Body of pancreas (tissue), 4 donors: Measurements from ENCODE around the gene PAX8. TPM values are rescaled to one million over a fixed set of nuclear protein-coding genes. Genes with fewer than 3 reads are reported as not detected.

Source experiments
- ATAC-seq: fragments of 150-250 bp; one replicate; pipeline ENCODE4 v1.9.1; 2016
- DNase-seq, 4 donors: peaks; one replicate each; pipeline ENCODE4 v3.0.0-alpha.2; 2019
- H3K27ac ChIP-seq, 4 donors: fragments of 200-600 bp; sonication (generic); 1 replicate in 3 of 4; 2 replicates in 1 of 4; pipeline versions ENCODE4 v1.5.1 to v1.6.1; 2016 to 2019; ENCODE audit warnings: mild to moderate bottlenecking in 1 of 4, mixed read lengths in 1 of 4, moderate library complexity in 1 of 4
- H3K27me3 ChIP-seq, 2 donors: fragments of 200-600 bp; sonication (generic); one replicate each; pipeline ENCODE4 v1.6.0; 2016; ENCODE audit warnings: mild to moderate bottlenecking in 1 of 2
- H3K36me3 ChIP-seq, 2 donors: fragments of 200-600 bp; sonication (generic); replicated peaks in 1 of 2; 2 replicates each; pipeline ENCODE4 v1.5.1; 2016; ENCODE audit warnings: low read depth in 2 of 2; ENCODE audit not compliant: insufficient read depth in 1 of 2
- H3K4me1 ChIP-seq: fragments of 200-600 bp; sonication (generic); one replicate; pipeline ENCODE4 v1.6.0; 2016
- H3K4me3 ChIP-seq, 2 donors: fragments of 200-600 bp; sonication (generic); 1 replicate in 1 of 2; 2 replicates in 1 of 2; pipeline ENCODE4 v1.5.1; 2016 to 2019
- H3K9me3 ChIP-seq, 3 donors: fragments of 200-600 bp; sonication (generic); 1 replicate in 2 of 3; 2 replicates in 1 of 3; pipeline ENCODE4 v1.5.1; 2016
- POLR2A ChIP-seq, 3 donors: fragments of 450-650 bp; IDR thresholded peaks; one replicate each; pipeline ENCODE4 v1.6.1; 2016; ENCODE audit warnings: antibody characterized with exemption in 3 of 3, mild to moderate bottlenecking in 2 of 3
- WGBS, 2 donors: methylation state at CpG; one replicate each; pipeline ENCODE4 v1.1.5; 2017; 5-methylcytosine and 5-hydroxymethylcytosine counted together
- intact Hi-C: fragments of 100-400 bp; cut with DNase I; formaldehyde crosslinking; loops from one replicate; pipeline ENCODE4 v1.15.1; 2023
- total RNA-seq, 2 donors: library from RNA; depleted of rRNA; stranded (reverse); fragments of >200 nt; gene quantifications; one replicate each; pipeline ENCODE4 v1.1.0, GENCODE V29; 2016
- TF ChIP-seq, protein P1 (sequence below), 7 experiments: fragments of 450-650 bp in 4 of 7; fragments of 200-600 bp in 3 of 7; sonication (generic) in 3 of 7; IDR thresholded peaks; one replicate each; pipeline ENCODE4 v1.5.1; 2016 to 2019; ENCODE audit warnings: antibody characterized with exemption in 7 of 7

The PAX8 gene
- total RNA-seq, 2 donors from 2014 or later = 0.52 to 2.3 TPM

DNA sequence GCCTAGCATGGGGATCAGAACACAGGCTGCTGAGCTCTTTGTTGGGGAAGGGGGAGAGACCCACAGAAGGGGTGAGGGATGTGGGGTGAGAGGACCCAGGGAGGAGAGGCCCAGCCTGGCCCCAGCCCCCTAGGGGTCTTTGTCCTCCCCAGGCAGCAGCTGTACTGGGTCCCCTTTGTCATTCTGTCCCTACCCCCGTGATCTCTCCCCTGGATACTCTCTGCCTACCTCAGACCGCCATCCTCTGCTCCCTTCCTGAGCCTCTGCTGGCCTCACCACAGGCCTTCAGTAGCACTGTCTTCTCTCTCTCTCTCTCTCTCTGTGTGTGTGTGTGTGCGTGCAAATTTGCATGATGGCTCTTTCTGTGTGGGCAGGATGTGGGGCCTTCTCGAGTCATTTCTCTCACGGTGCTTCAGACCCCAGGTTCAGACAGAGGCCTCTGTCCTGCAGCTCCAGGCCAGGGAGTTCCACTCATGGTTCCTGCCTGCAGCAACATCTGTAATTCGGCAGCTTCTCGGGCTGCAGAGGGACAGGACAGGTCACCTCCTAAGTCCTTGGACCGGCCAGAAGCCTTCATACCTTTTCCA is 103.6 kb downstream of the PAX8 start:
- intact Hi-C loops = no loop called here
- DNase-seq (peak in 1 of 4 donors; percentile 24), ATAC-seq (no peak)
- no peak overlapping the region for H3K27ac ChIP-seq
- 63 to 92% methylated on average over 8 of the region's 8 CpGs for WGBS, 2 donors
- peaks cover 6% of the 10 kb centered on the region for H3K4me1 ChIP-seq
- no peak overlapping the region for H3K4me3 ChIP-seq
- H3K9me3 ChIP-seq = no peaks in the 10 kb centered on the region
- no peaks in the 10 kb centered on the region for H3K27me3 ChIP-seq
- TF ChIP-seq, protein P1, sequence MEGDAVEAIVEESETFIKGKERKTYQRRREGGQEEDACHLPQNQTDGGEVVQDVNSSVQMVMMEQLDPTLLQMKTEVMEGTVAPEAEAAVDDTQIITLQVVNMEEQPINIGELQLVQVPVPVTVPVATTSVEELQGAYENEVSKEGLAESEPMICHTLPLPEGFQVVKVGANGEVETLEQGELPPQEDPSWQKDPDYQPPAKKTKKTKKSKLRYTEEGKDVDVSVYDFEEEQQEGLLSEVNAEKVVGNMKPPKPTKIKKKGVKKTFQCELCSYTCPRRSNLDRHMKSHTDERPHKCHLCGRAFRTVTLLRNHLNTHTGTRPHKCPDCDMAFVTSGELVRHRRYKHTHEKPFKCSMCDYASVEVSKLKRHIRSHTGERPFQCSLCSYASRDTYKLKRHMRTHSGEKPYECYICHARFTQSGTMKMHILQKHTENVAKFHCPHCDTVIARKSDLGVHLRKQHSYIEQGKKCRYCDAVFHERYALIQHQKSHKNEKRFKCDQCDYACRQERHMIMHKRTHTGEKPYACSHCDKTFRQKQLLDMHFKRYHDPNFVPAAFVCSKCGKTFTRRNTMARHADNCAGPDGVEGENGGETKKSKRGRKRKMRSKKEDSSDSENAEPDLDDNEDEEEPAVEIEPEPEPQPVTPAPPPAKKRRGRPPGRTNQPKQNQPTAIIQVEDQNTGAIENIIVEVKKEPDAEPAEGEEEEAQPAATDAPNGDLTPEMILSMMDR (IDR thresholded peaks at IDR 0.05) = no peak
- no peak for TF ChIP-seq POLR2A (IDR thresholded peaks at IDR 0.05)
- H3K36me3 ChIP-seq = no peaks in the 10 kb centered on the region

DNA sequence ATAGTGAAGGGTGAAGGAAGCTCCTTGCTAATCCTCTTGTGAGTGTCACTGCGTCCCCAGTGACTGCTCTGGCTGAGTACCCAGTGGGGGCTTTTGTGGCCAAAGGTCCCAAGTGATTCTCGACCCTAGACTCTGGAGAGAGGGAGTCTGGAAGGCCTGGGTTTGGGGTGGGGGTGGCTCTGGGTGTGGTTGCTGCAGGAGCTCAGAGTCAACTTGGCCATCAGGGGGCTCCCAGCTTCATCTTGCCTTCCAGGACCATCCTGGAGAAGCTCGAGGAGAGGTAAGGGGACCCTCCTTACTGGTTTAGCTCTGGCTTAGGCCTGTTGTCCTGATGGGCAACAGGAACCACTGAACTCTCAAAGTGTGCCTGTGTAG is 104.4 kb downstream of the PAX8 start:
- intact Hi-C loops = no loop called here
- no peak for TF ChIP-seq POLR2A (IDR thresholded peaks at IDR 0.05)
- 58 to 86% methylated on average over 3 of the region's 3 CpGs for WGBS, 2 donors
- no peak for DNase-seq
- Histone ChIP-seq H3K27me3 (no peaks in the 10 kb centered on the region), H3K36me3 (no peaks in the 10 kb centered on the region), H3K4me3 (no peak overlapping the region), H3K27ac (peak overlapping the region in 1 of 4 donors; percentile 22), H3K4me1 (no peaks in the 10 kb centered on the region), H3K9me3 (no peaks in the 10 kb centered on the region)
- ATAC-seq = no peak

DNA sequence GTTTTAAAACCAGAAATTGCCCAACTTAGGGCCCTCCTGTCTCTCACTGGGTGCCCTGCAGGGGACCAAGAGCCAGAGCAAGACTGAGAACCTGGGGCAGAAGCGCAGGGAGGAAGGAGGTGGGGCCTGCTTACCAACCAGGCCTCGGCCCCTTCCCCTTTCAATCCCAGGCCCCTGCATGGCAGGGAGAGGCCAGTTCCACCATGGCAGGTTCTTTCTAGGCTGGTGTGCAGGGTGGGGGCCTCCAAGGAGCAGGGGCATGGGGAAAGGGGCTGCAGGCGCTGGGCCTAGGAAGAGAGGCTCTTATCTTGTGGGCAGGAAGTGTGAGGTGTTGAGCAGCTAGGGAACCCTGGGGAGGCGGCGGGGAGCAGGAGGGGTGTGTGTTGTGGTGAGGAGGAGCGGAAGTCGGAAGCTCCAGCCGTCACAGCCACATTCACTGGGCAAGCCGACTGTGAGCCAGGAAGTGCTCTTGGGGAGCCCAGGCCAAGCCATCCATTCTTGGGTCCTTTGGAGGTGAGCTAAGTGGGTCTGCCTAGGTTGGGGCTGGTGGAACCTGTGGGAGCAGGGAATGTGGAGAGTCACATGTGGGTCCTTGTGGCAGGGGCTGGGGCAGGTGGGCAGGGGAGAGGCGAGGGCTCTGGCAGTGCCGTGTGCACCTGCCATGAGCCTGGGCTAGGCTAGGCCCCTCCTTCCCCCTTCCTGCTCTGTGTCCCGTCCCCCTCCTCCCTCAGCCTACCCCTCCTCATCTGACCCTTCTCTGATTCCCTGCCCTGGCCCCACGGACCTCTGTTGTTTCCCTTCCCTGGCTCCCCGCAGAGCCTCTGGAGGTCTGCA is 105.0 kb downstream of the PAX8 start, which contains the start of gene PSD4:
TSS of gene PSD4 (plus strand) at position 430 of the 834 bp plus-strand sequence. CDS start 8,486 bp downstream, outside the sequence.
- ATAC-seq (no peak), DNase-seq (peak in 3 of 4 donors; percentile 24 to 65 (median 31))
- no peaks in the 10 kb centered on the region for H3K36me3 ChIP-seq
- peaks cover 5% of the 10 kb centered on the region for H3K4me1 ChIP-seq
- intact Hi-C loops = no loop called here
- TF ChIP-seq POLR2A (IDR thresholded peaks at IDR 0.05) = peak in 1 of 3 donors; percentile 26
- TF ChIP-seq, protein P1 (IDR thresholded peaks at IDR 0.05) = no peak
- 70 to 89% methylated on average over 13 to 14 of the region's 14 CpGs for WGBS, 2 donors
- no peak within 1 kb of the TSS for H3K4me3 ChIP-seq
- no peaks in the 10 kb centered on the region for H3K9me3 ChIP-seq
- H3K27me3 ChIP-seq = no peaks in the 10 kb centered on the region
- peak within 1 kb of the TSS in 1 of 4 donors; percentile 22 for H3K27ac ChIP-seq

DNA sequence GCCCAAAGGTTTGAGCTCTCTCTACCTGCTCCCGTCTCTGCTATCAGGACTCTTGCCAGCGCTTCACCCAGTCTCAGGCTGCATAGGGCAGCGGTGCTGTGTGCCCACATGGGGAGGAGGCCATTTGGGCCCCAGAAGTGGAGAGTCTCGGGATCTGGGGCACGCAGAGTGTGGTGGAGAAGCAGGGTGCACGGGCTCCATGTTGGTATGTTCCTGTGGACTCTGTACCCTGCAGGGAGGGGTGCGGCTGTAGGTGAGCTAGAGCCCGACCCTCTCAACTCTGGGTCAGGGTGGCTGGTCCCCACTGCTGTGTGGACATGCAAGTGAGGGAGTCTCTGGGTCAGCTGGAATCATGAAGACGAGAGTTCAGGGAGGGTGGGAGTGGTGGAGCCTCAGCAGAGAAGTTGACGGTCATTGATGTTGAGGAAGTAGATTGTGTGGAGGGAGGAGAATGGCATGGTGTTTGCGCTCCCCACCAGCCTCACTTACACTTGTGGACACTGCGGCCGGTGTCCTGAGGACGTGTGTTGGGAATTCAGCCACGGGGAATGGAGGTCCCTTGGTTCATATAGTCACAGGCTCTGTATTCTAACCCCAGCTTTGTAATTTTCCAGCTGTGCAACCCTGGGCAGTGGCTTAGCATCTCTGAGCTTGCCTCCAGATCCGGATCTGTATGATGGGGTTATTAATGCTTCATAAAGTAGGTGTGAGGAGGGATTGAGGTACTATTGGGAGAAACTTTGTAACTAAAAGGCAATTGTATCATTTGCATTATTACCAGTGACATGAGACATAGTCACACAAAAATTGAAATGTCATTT is 105.8 kb downstream of the PAX8 start:
- Histone ChIP-seq H3K27me3 (no peaks in the 10 kb centered on the region), H3K9me3 (no peaks in the 10 kb centered on the region), H3K4me3 (no peak overlapping the region), H3K4me1 (peaks cover 12% of the 10 kb centered on the region), H3K36me3 (no peaks in the 10 kb centered on the region), H3K27ac (no peak overlapping the region)
- ATAC-seq (no peak), DNase-seq (peak in 1 of 4 donors; percentile 1)
- 90 to 92% methylated on average over 15 to 16 of the region's 16 CpGs for WGBS, 2 donors
- TF ChIP-seq, protein P1 (IDR thresholded peaks at IDR 0.05) = no peak
- TF ChIP-seq POLR2A (IDR thresholded peaks at IDR 0.05) = no peak
- intact Hi-C loops = no loop called here
